Endometrium (tissue), 2 donors: ENCODE results near the gene HECTD2.
"Not testable (repeated sequence)": the region's sequence is repeated elsewhere in the genome, so short reads cannot be mapped to it uniquely, and the experiment has no call there.

Source experiments
- FAIRE-seq: peaks from 2 replicates; lab custom pipeline; 2012; peaks lifted over from hg19 to GRCh38; lab: Jason Lieb, UNC
- donor health status: control.
- donor health status: control.

The HECTD2 gene

GRCh38 chr10:91537614-91538383, 127.7 kb downstream of the HECTD2 start:
- FAIRE-seq = no peak

DNA sequence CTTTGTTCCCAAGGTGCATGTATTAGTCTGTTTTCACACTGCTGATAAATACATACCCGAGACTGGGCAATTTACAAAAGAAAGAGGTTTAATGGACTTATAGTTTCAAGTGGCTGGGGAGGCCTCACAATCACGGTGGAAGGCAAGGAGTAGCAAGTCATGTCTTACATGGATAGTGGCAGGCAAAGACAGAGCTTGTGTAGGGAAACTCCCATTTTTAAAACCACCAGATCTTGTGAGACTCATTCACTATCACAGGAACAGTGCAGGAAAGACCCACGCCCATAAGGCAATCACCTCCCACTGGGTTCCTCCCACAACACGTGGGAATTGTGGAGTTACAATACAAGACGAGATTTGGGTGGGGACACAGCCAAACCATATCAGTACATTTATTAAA, 129.8 kb downstream of the HECTD2 start:
- FAIRE-seq = no peak

GRCh38 chr10:91540733-91541132, 130.6 kb downstream of the HECTD2 start:
- no peak for FAIRE-seq

DNA sequence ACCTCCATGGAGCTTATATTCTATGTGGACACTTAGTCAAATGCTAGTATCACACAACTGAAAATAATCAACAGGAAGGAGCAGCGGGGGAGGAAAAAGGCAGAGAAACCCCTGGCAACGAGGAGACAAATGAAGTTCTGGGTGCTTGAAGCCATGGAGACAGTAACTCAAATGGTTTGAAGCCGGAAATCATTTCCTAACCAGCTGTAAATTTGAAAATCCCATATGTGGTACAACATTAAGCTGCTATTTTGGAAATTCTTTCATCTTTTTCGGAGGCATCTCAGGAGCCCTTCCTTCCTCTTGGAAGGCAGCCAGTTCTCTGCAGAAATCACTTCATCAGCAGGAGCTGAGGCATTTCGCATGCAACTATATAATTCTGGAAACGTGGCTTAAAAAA, 131.3 kb downstream of the HECTD2 start:
- FAIRE-seq = no peak

GRCh38 chr10:91545384-91545783, 135.2 kb downstream of the HECTD2 start:
- FAIRE-seq = no peak

GRCh38 chr10:91545838-91546237, 135.7 kb downstream of the HECTD2 start:
- no peak for FAIRE-seq

DNA sequence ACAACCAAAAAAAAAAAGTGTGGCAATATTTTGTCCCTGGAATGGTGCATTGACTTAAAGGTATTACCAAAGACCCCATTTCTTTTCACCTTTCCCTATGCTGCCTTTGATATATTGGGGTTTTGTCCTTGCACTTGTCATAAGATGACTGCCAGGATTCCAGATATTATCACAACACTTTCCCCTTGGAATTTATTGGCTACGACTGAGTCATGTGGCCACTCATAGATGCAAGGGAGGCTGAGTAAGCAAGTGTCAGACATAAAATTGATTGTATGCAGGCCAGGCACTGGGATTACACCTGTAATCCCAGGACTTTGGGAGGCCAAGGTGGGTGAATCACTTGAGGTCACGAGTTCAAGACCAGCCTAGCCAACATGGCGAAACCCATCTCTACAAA, 139.1 kb downstream of the HECTD2 start:
- FAIRE-seq = no peak

DNA sequence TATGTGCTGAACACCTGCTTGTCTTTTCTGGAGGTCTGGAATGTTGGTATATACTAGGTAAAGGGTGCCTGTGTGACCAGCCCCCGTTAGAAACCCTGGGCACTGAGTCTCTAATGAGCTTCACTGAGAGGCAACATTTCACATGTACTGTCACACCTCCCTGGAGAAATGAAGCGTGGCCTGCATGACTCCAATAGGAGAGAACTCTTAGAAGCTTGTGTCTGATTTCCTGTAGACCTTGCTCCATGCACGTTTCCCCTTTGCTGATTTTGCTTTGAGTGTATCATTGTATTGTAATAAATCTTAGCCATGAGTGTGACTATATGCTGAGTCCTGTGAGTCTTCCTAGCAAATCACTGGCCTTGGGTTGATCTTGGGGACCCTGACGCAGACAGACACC, 139.9 kb downstream of the HECTD2 start:
- no peak for FAIRE-seq

DNA sequence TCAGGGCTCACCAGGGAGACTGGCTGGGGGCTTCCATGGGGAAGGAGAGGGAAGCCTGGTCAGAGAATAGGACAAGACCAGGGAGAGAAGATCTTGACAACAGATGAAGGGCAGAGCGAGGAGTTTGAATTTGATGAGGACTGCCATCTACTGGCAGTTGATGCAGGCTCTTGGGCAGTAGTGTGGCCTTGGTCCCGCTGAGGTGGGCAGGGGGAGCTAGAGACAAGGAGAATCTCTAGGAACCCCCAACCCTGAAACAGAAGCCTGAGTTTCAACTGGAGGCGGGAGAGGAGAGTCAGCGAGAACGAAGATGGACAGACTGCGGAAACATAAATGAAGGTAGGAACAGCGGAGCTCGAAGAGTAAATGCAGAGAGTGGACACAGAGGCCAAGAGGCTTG, 141.7 kb downstream of the HECTD2 start:
- FAIRE-seq = no peak

DNA sequence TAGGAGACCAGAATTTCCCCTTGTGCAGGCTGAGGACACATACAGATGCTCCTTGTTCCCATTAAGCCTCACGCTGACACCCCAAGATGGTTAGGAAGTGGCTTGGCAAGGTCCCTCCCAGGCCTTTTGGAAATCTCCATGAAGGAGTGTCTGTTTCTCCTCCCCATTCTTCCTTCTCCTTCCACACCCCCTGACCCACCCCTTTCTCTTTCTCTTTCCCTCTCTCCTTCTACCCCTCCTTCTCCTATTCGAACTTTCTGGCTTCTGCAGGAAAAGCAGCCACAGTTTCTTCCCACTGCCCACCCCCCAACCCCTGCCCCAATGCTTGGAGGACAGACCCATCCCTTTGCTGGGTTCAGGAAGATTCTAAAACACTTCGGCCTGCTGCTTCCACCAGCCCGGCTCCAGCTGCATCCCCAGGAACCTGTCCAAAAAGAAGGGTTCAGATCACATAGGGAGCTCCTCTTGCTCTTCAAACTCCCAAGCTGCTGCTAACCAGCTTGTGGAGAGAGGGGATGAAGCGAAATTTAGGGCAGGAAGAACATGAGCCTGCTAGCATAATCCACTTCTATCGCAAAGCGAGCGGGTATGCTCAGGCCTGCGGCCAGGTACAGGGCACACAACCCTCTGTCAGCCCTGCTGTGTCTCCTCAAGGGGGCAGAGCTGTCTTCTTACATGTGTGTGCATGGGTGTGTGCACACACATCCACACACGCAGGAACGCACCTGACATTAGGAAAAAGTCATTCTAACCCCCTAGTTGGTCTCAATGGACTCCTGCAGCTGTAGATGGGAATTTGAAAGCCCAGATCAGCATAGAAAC, 142.3 kb downstream of the HECTD2 start:
- no peak for FAIRE-seq

GRCh38 chr10:91555455-91555854, 145.3 kb downstream of the HECTD2 start:
- no peak for FAIRE-seq

- no peak for FAIRE-seq
Measured at GRCh38 chr10:91556691-91557566, 146.8 kb downstream of the HECTD2 start.

DNA sequence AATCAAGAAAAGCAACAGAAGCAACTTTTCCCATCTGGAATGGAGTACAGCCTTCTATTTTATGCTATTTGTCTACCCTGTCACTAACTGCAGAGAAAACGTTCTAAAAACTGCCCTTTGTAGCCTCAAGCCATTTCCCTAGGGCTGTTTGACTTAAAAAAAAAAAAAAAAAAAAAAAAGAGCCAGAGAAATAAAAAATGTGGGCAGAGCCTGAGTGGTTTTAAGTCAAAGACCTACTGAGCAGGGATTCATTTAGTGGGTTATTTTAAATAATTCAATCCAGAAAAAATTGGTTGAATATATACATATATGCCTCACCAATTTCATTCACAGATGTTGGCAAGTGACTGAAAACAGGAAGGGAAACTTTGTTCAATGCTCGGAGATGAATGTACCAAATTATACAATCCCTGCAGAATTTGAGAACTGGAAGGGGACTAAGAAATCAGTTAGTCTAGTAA, 147.5 kb downstream of the HECTD2 start:
- no peak for FAIRE-seq

DNA sequence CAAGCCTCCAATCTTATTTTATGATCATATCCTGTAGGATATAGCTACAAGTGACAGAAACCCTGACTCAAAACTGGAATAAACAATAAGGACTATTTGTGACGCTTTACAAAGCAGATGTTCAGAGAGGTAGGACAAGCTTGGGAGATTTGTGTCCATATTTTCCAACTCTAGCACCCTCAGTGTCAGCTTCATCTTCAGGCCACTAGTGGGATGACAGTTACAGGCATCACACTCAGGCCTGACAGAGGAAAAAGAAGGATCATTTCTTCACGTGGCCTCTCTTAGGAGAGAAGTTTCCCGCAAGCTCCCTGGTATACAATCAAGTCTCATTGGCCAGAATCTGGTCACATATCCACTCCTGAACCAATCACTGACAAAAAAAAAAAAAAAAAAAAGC, 148.3 kb downstream of the HECTD2 start:
- FAIRE-seq = no peak

DNA sequence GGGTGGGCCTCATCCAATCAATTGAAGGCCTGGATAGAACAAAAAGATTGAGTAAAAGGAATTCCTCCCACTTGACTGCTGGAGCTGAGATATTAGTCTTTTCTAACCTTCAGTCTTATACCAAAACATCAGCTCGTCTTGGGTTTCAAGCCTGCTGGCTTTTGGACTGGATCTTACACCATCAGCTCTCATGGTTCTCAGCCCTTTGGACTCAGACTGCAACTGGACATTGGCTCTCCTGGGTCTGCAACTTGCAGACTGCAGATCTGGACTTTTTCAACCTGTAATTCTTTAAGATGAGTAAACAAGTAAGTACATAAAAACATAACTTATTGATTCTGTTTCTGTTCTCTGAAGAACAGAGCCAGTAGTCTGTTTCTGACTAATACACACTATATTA, 149.0 kb downstream of the HECTD2 start:
- no peak for FAIRE-seq

DNA sequence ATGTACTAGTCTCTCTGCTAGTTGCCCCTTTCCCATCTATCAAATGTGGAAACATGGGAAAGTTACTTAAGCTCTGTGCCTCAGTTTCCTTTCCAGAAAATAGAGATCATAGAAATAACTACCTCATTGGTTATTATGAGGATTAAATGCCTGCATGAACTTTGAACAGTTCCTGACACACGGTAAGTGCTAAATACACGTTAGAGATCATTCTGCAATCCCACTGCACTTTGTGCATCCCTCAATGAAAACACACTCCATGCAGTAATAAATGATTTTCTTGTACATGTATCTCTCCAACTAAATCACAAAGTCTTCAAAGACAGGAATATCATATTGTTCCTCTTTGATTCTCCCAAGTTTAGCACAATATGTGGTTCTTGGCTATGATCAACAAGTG, 149.6 kb downstream of the HECTD2 start:
- FAIRE-seq = no peak

GRCh38 chr10:91560827-91561226, 150.7 kb downstream of the HECTD2 start:
- not testable (repeated sequence) for FAIRE-seq

DNA sequence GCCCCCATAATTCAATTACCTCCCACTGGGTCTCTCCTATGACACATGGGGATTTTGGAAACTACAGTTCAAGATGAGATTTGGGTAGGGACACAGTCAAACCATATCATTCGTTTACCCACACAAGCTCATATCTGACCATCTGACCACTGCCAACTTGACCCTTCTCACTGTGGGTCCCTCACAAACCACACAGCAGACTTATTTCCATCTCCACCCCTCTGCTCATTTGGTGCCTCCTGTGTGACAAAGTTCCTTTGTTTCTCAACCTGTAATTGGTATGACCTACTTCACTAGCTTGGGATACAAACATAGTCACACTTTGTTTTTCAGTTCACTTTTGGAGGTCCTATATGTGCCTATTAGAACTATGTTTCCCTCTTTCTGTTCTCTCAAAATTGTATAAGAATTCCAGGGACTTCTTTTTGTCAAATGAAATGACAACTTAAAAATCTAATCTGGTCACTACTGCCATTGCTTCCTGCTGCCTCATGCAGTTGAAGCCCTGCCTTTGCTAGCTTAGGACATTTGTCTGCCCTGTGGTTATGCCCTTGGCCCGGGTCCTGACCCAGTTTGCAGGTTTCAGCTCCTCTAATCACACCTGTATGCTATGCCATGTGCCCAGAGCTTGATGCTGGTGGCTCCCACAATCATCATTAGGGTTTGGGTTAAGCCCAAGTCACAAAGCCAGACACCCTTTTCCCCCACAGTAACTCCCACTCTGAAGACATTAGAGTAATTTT, 152.9 kb downstream of the HECTD2 start:
- no peak for FAIRE-seq

- FAIRE-seq = no peak
Measured at GRCh38 chr10:91564026-91564425, 153.9 kb downstream of the HECTD2 start.
